Cardiac muscle cell (in vitro differentiated cells and primary cell): ENCODE measurements around the gene MAEA. TPM values are rescaled to one million over a fixed set of nuclear protein-coding genes. Genes with fewer than 3 reads are reported as not detected.

ENCODE experiments used
- DNase-seq, 2 donors: peaks; one replicate each; pipeline versions ENCODE4 v3.0.0 to v3.0.0-alpha.2; 2010 to 2017; ENCODE audit warnings: low read depth in 1 of 2, low spot score in 1 of 2
- H3K27ac ChIP-seq: fragments of 200-600 bp; sonication (generic); 2 replicates; pipeline ENCODE4 v1.5.1; 2016
- H3K27me3 ChIP-seq: fragments of 200-600 bp; sonication (generic); 2 replicates; pipeline ENCODE4 v1.6.0; 2016; ENCODE audit warnings: control low read depth
- H3K36me3 ChIP-seq: fragments of 200-600 bp; sonication (generic); 2 replicates; pipeline ENCODE4 v1.5.1; 2016; ENCODE audit warnings: control low read depth
- H3K4me1 ChIP-seq: fragments of 200-600 bp; sonication (generic); 2 replicates; pipeline ENCODE4 v1.8.1; 2017; ENCODE audit warnings: low read depth, mild to moderate bottlenecking, mixed run types
- H3K4me3 ChIP-seq: fragments of 200-600 bp; sonication (generic); 2 replicates; pipeline ENCODE4 v1.5.1; 2016; ENCODE audit warnings: mild to moderate bottlenecking
- H3K9me3 ChIP-seq: fragments of 200-600 bp; sonication (generic); 2 replicates; pipeline ENCODE4 v1.5.1; 2017; ENCODE audit warnings: low read depth, mild to moderate bottlenecking, control low read depth
- CTCF ChIP-seq: IDR thresholded peaks from 2 replicates; pipeline ENCODE4 v1.5.1; 2012; ENCODE audit warnings: low read depth, mild to moderate bottlenecking, low read length
- polyA plus RNA-seq: library from polyadenylated mRNA; unstranded; fragments of >200 nt; fragmentation: Nextera tagmentation; extraction: Ambion mirVana; gene quantifications from 2 replicates; pipeline ENCODE4 v1.2.1, GENCODE V29; 2016
- total RNA-seq: library from RNA; depleted of rRNA; stranded (reverse); fragments of >200 nt; gene quantifications from 2 replicates; pipeline ENCODE4 v1.2.3, GENCODE V29; 2016

MAEA gene
- total and polyA plus RNA-seq, 2 experiments from 2014 or later = 76.8 to 85.0 TPM

GRCh38 chr4:1383728-1384591 is 94.3 kb downstream of the MAEA start:
- Histone ChIP-seq H3K4me1 (no peaks in the 10 kb centered on the region), H3K27ac (no peak overlapping the region), H3K4me3 (no peak overlapping the region), H3K36me3 (no peaks in the 10 kb centered on the region), H3K27me3 (no peaks in the 10 kb centered on the region), H3K9me3 (no peaks in the 10 kb centered on the region)
- TF ChIP-seq CTCF = no peak
- DNase-seq = no peak

- DNase-seq = no peak
- no peaks in the 10 kb centered on the region for H3K36me3 ChIP-seq
- H3K27ac ChIP-seq = no peak overlapping the region
- H3K4me3 ChIP-seq = no peak overlapping the region
- H3K4me1 ChIP-seq = no peaks in the 10 kb centered on the region
- TF ChIP-seq CTCF = no peak
- H3K9me3 ChIP-seq = no peaks in the 10 kb centered on the region
- no peaks in the 10 kb centered on the region for H3K27me3 ChIP-seq
Measured at GRCh38 chr4:1384675-1385372, 95.1 kb downstream of the MAEA start.

GRCh38 chr4:1385373-1386340 is 96.0 kb downstream of the MAEA start:
- no peak for TF ChIP-seq CTCF
- H3K9me3 ChIP-seq = no peaks in the 10 kb centered on the region
- H3K27me3 ChIP-seq = no peaks in the 10 kb centered on the region
- H3K36me3 ChIP-seq = no peaks in the 10 kb centered on the region
- no peak for DNase-seq
- no peak overlapping the region for H3K27ac ChIP-seq
- no peak overlapping the region for H3K4me3 ChIP-seq
- H3K4me1 ChIP-seq = no peaks in the 10 kb centered on the region

Other genes with a start within 250 kb of the MAEA start
- gene RNF212, start 176.3 kb upstream of the MAEA start, total RNA-seq = 0.11 and 0.80 TPM in 2 replicates
- gene RNF212, start 176.3 kb upstream of the MAEA start, polyA plus RNA-seq = 1.7 and 7.1 TPM in 2 replicates
- gene SPON2, start 117.3 kb upstream of the MAEA start, total RNA-seq = 0.12 and 0.42 TPM in 2 replicates
- 0.98 and 1.2 TPM in 2 replicates for gene SPON2, start 117.3 kb upstream of the MAEA start, polyA plus RNA-seq
- gene CTBP1, start 40.8 kb upstream of the MAEA start, total RNA-seq = 321 and 431 TPM in 2 replicates
- gene CTBP1, start 40.8 kb upstream of the MAEA start, polyA plus RNA-seq = 152 and 174 TPM in 2 replicates
- gene UVSSA, start 57.3 kb downstream of the MAEA start, total RNA-seq = 4.6 and 14.1 TPM in 2 replicates
- gene UVSSA, start 57.3 kb downstream of the MAEA start, polyA plus RNA-seq = 7.2 and 8.8 TPM in 2 replicates
- not detected in 2 replicates for gene NKX1-1, start 116.6 kb downstream of the MAEA start, total RNA-seq
- not detected in 2 replicates for gene NKX1-1, start 116.6 kb downstream of the MAEA start, polyA plus RNA-seq